ENCODE measurements around the gene PRSS56. TPM values are rescaled to one million over a fixed set of nuclear protein-coding genes. Genes with fewer than 3 reads are reported as not detected.

The PRSS56 gene
- polyA plus RNA-seq, 1 donor (not counting 4 experiments of a cell fraction or from before 2014, with no cell fraction given) = not detected

GRCh38 chr2:232524771-232525170 lies 4.6 kb downstream of the PRSS56 start:
- dilution Hi-C loops (cut with MboI; ENCODE audit: extremely low pct_ligation_motif_present, low sequenced_read_pairs) = no loop called here
- H3K9me1 ChIP-seq (ENCODE audit: control insufficient read depth, extremely low read depth, insufficient read depth, low read length) = no peaks in the 10 kb centered on the region
- no peaks in the 10 kb centered on the region for H3K4me1 ChIP-seq (ENCODE audit: control insufficient read depth, extremely low read depth, insufficient read depth, low read length)
- no peak for FAIRE-seq
- H3K9ac ChIP-seq (ENCODE audit: control insufficient read depth, extremely low read depth, insufficient read depth, low read length) = no peak overlapping the region
- no peak for DNase-seq (ENCODE audit: low read depth, low spot score)
- TF ChIP-seq CTCF (optimal IDR thresholded peaks at IDR 0.05 in 1 of 3, IDR thresholded peaks at IDR 0.05 in 1 of 3, conservative IDR thresholded peaks at IDR 0.05 in 1 of 3; ENCODE audit: extremely low read depth in 1 of 3, insufficient read depth in 2 of 3, low read length in 3 of 3) (no peak), EZH2 (IDR thresholded peaks at IDR 0.05; ENCODE audit: low read length) (no peak)
- no peak overlapping the region for H3K4me3 ChIP-seq (ENCODE audit: control insufficient read depth in 2 of 3, extremely low read depth in 1 of 3, insufficient read depth in 2 of 3, low read depth in 1 of 3, low read length in 3 of 3)
- H3K27ac ChIP-seq (ENCODE audit: control insufficient read depth, insufficient read depth, low read length) = no peak overlapping the region
- H2AFZ ChIP-seq (ENCODE audit: control insufficient read depth, low read length) = no peak overlapping the region
- H3K36me3 ChIP-seq (ENCODE audit: control insufficient read depth in 2 of 2, extremely low read depth in 1 of 2, insufficient read depth in 2 of 2, low read length in 2 of 2) = no peaks in the 10 kb centered on the region
- H3K79me2 ChIP-seq (ENCODE audit: control insufficient read depth, insufficient read depth, low read length) = no peaks in the 10 kb centered on the region
- H4K20me1 ChIP-seq (ENCODE audit: control insufficient read depth, extremely low read depth, insufficient read depth, low read length) = no peaks in the 10 kb centered on the region
- no peaks in the 10 kb centered on the region for H3K9me3 ChIP-seq (ENCODE audit: control insufficient read depth, low read depth, low read length)
- H3K27me3 ChIP-seq (ENCODE audit: control insufficient read depth, extremely low read depth, insufficient read depth, low read length) = peaks cover 49% of the 10 kb centered on the region
- no peak overlapping the region for H3K4me2 ChIP-seq (ENCODE audit: control insufficient read depth, extremely low read depth, insufficient read depth, low read depth, low read length)

- Histone ChIP-seq H3K27me3 (ENCODE audit: control insufficient read depth, extremely low read depth, insufficient read depth, low read length) (peaks cover 47% of the 10 kb centered on the region), H3K4me1 (ENCODE audit: control insufficient read depth, extremely low read depth, insufficient read depth, low read length) (no peaks in the 10 kb centered on the region), H2AFZ (ENCODE audit: control insufficient read depth, low read length) (no peak overlapping the region), H3K4me2 (ENCODE audit: control insufficient read depth, extremely low read depth, insufficient read depth, low read depth, low read length) (no peak overlapping the region), H3K4me3 (ENCODE audit: control insufficient read depth in 2 of 3, extremely low read depth in 1 of 3, insufficient read depth in 2 of 3, low read depth in 1 of 3, low read length in 3 of 3) (no peak overlapping the region), H3K9me3 (ENCODE audit: control insufficient read depth, low read depth, low read length) (no peaks in the 10 kb centered on the region), H3K9ac (ENCODE audit: control insufficient read depth, extremely low read depth, insufficient read depth, low read length) (no peak overlapping the region), H3K27ac (ENCODE audit: control insufficient read depth, insufficient read depth, low read length) (no peak overlapping the region), H3K36me3 (ENCODE audit: control insufficient read depth in 2 of 2, extremely low read depth in 1 of 2, insufficient read depth in 2 of 2, low read length in 2 of 2) (no peaks in the 10 kb centered on the region), H4K20me1 (ENCODE audit: control insufficient read depth, extremely low read depth, insufficient read depth, low read length) (no peaks in the 10 kb centered on the region), H3K79me2 (ENCODE audit: control insufficient read depth, insufficient read depth, low read length) (no peaks in the 10 kb centered on the region), H3K9me1 (ENCODE audit: control insufficient read depth, extremely low read depth, insufficient read depth, low read length) (no peaks in the 10 kb centered on the region)
- FAIRE-seq = no peak
- no peak for TF ChIP-seq EZH2 (IDR thresholded peaks at IDR 0.05; ENCODE audit: low read length)
- TF ChIP-seq CTCF (optimal IDR thresholded peaks at IDR 0.05 in 1 of 3, IDR thresholded peaks at IDR 0.05 in 1 of 3, conservative IDR thresholded peaks at IDR 0.05 in 1 of 3; ENCODE audit: extremely low read depth in 1 of 3, insufficient read depth in 2 of 3, low read length in 3 of 3) = no peak
- dilution Hi-C loops (cut with MboI; ENCODE audit: extremely low pct_ligation_motif_present, low sequenced_read_pairs) = no loop called here
- DNase-seq (ENCODE audit: low read depth, low spot score) = no peak
These were observed 5.0 kb downstream of the PRSS56 start for GRCh38 chr2:232525199-232525598.
